H9 (cell line): ENCODE results near the gene LNPK. TPM values are rescaled to one million over a fixed set of nuclear protein-coding genes. Genes with fewer than 3 reads are reported as not detected.

Experiments used
- DNase-seq: peaks from one replicate; pipeline ENCODE4 v3.0.0-alpha.2; 2017
- H2AFZ ChIP-seq: one replicate; pipeline ENCODE4 v1.6.1; 2013; ENCODE audit warnings: mild to moderate bottlenecking, low read length, control low read depth, moderate library complexity
- H2AK5ac ChIP-seq: 2 replicates; pipeline ENCODE4 v1.6.1; 2013; ENCODE audit warnings: low read length, control low read depth, mixed read lengths; ENCODE audit not compliant: insufficient read length
- H2BK120ac ChIP-seq: one replicate; pipeline ENCODE4 v1.6.1; 2013; ENCODE audit warnings: low read depth, mild to moderate bottlenecking, low read length, control low read depth, inconsistent platforms; ENCODE audit not compliant: poor library complexity, severe bottlenecking
- H2BK12ac ChIP-seq: 2 replicates; pipeline ENCODE4 v1.6.1; 2013; ENCODE audit warnings: low read length, control low read depth, mixed read lengths, low read depth; ENCODE audit not compliant: insufficient read length
- H2BK15ac ChIP-seq: 2 replicates; pipeline ENCODE4 v1.6.1; 2013; ENCODE audit warnings: low read depth, low read length, control low read depth
- H2BK20ac ChIP-seq: one replicate; pipeline ENCODE4 v1.6.1; 2013; ENCODE audit warnings: low read depth, mild to moderate bottlenecking, low read length, control low read depth, inconsistent platforms; ENCODE audit not compliant: poor library complexity, severe bottlenecking
- H2BK5ac ChIP-seq: 2 replicates; pipeline ENCODE4 v1.6.1; 2013; ENCODE audit warnings: low read length, control low read depth, mixed read lengths; ENCODE audit not compliant: insufficient read length
- H3K14ac ChIP-seq: 2 replicates; pipeline ENCODE4 v1.6.1; 2013; ENCODE audit warnings: low read length, control low read depth; ENCODE audit not compliant: insufficient read depth
- H3K18ac ChIP-seq: 2 replicates; pipeline ENCODE4 v1.6.1; 2013; ENCODE audit warnings: low read depth, mild to moderate bottlenecking, mixed read lengths, low read length, control low read depth; ENCODE audit not compliant: insufficient read length
- H3K23ac ChIP-seq: 2 replicates; pipeline ENCODE4 v1.6.1; 2013; ENCODE audit warnings: low read length, control low read depth, mixed read lengths, low read depth; ENCODE audit not compliant: insufficient read length
- H3K23me2 ChIP-seq: 2 replicates; pipeline ENCODE4 v1.6.1; 2013; ENCODE audit warnings: low read depth, mild to moderate bottlenecking, mixed read lengths, low read length, control low read depth; ENCODE audit not compliant: insufficient read length, poor library complexity, severe bottlenecking
- H3K27ac ChIP-seq: 2 replicates; pipeline ENCODE4 v1.5.1; 2013; ENCODE audit warnings: low read length, control low read depth, mixed read lengths, low read depth; ENCODE audit not compliant: insufficient read length
- H3K27me3 ChIP-seq: 2 replicates; pipeline ENCODE4 v1.6.1; 2013; ENCODE audit warnings: low read length, control low read depth, inconsistent platforms; ENCODE audit not compliant: insufficient read depth
- H3K4ac ChIP-seq: 2 replicates; pipeline ENCODE4 v1.6.1; 2013; ENCODE audit warnings: low read depth, mild to moderate bottlenecking, control low read depth, inconsistent platforms, low read length, moderate library complexity
- H3K4me1 ChIP-seq: 2 replicates; pipeline ENCODE4 v1.6.1; 2013; ENCODE audit warnings: low read length, control low read depth, inconsistent platforms; ENCODE audit not compliant: insufficient read depth
- H3K4me2 ChIP-seq: 2 replicates; pipeline ENCODE4 v1.6.1; 2013; ENCODE audit warnings: low read length, control low read depth, mixed read lengths; ENCODE audit not compliant: insufficient read length, insufficient read depth
- H3K56ac ChIP-seq: 2 replicates; pipeline ENCODE4 v1.6.1; 2013; ENCODE audit warnings: low read depth, mild to moderate bottlenecking, mixed read lengths, low read length, control low read depth; ENCODE audit not compliant: insufficient read length
- H3K79me1 ChIP-seq: 2 replicates; pipeline ENCODE4 v1.6.1; 2013; ENCODE audit warnings: low read depth, mild to moderate bottlenecking, moderate library complexity, low read length, control low read depth, inconsistent platforms; ENCODE audit not compliant: insufficient read depth, poor library complexity, severe bottlenecking
- H3K79me2 ChIP-seq: 2 replicates; pipeline ENCODE4 v1.6.1; 2013; ENCODE audit warnings: low read length, control low read depth, inconsistent platforms; ENCODE audit not compliant: insufficient read depth
- H3K9ac ChIP-seq: 2 replicates; pipeline ENCODE4 v1.6.1; 2013; ENCODE audit warnings: low read length, control low read depth, mixed read lengths; ENCODE audit not compliant: insufficient read length; ENCODE audit errors: extremely low read depth
- H3K9me3 ChIP-seq: one replicate; pipeline ENCODE4 v1.6.1; 2013; ENCODE audit warnings: low read depth, low read length, inconsistent platforms; ENCODE audit not compliant: control insufficient read depth
- H3T11ph ChIP-seq: one replicate; pipeline ENCODE4 v1.6.1; 2013; ENCODE audit warnings: mild to moderate bottlenecking, low read length, control low read depth, inconsistent platforms
- H4K20me1 ChIP-seq: one replicate; pipeline ENCODE4 v1.6.1; 2013; ENCODE audit not compliant: control insufficient read depth, insufficient read length, insufficient read depth
- H4K5ac ChIP-seq: 2 replicates; pipeline ENCODE4 v1.6.1; 2013; ENCODE audit warnings: low read depth, mild to moderate bottlenecking, mixed read lengths, low read length, control low read depth; ENCODE audit not compliant: insufficient read length
- H4K8ac ChIP-seq: replicated peaks from 2 replicates; pipeline ENCODE4 v1.6.1; 2013; ENCODE audit warnings: low read length, control low read depth, mixed read lengths, low read depth; ENCODE audit not compliant: insufficient read length
- H4K91ac ChIP-seq: 2 replicates; pipeline ENCODE4 v1.6.1; 2013; ENCODE audit warnings: low read depth, mild to moderate bottlenecking, moderate library complexity, mixed read lengths, low read length, control low read depth; ENCODE audit not compliant: insufficient read length
- H3K27ac Mint-ChIP-seq, 3 experiments: 2 replicates in 2 of 3; 3 replicates in 1 of 3; pipeline ENCODE4 v1.8.0; 2020 to 2021; ENCODE audit warnings: mixed read lengths in 3 of 3, mild to moderate bottlenecking in 1 of 3, moderate library complexity in 1 of 3
- H3K27me3 Mint-ChIP-seq: 2 replicates; pipeline ENCODE4 v1.8.0; 2021; ENCODE audit warnings: low read depth, mild to moderate bottlenecking, moderate library complexity, mixed read lengths
- H3K36me3 Mint-ChIP-seq, 3 experiments: 2 replicates in 2 of 3; 3 replicates in 1 of 3; pipeline ENCODE4 v1.8.0; 2020 to 2021; ENCODE audit warnings: low read depth in 3 of 3, mixed read lengths in 3 of 3; ENCODE audit not compliant: insufficient read depth in 1 of 3
- H3K4me1 Mint-ChIP-seq, 2 experiments: 2 replicates each; pipeline ENCODE4 v1.8.0; 2020; ENCODE audit warnings: mixed read lengths in 2 of 2
- H3K4me3 Mint-ChIP-seq, 2 experiments: 2 replicates in 1 of 2; 3 replicates in 1 of 2; pipeline ENCODE4 v1.8.0; 2020 to 2021; ENCODE audit warnings: mild to moderate bottlenecking in 2 of 2, mixed read lengths in 2 of 2, moderate library complexity in 1 of 2
- H3K9me3 Mint-ChIP-seq, 2 experiments: 2 replicates in 1 of 2; 3 replicates in 1 of 2; pipeline ENCODE4 v1.8.0; 2020; ENCODE audit warnings: mild to moderate bottlenecking in 2 of 2, mixed read lengths in 2 of 2, moderate library complexity in 1 of 2
- CTCF ChIP-seq: fragments of 200-600 bp; sonication (generic); conservative IDR thresholded peaks from 3 replicates; pipeline ENCODE4 v1.8.0; 2021; ENCODE audit warnings: antibody characterized with exemption, mild to moderate bottlenecking
- WGBS: extraction: QIAGEN DNeasy Blood & Tissue Kit; methylation state at CpG from one replicate; pipeline ENCODE4 v1.1.7; 2013; ENCODE audit warnings: missing lambda C conversion rate, low lambda C conversion rate, mixed read lengths; ENCODE audit not compliant: insufficient read length; ENCODE audit errors: extremely low coverage; 5-methylcytosine and 5-hydroxymethylcytosine counted together
- total RNA-seq: library from RNA; stranded (reverse); gene quantifications from 2 replicates; pipeline ENCODE4 v1.2.1, GENCODE V29; 2021

LNPK gene
- total RNA-seq, 1 experiment from 2014 or later, result 8.5 TPM

- Histone ChIP-seq H3K9ac (no peak overlapping the region), H3K4me2 (no peak overlapping the region), H3K27ac (no peak overlapping the region), H3K4me1 (no peaks in the 10 kb centered on the region), H4K20me1 (no peaks in the 10 kb centered on the region), H2BK12ac (no peak overlapping the region), H2AFZ (no peak overlapping the region), H2BK20ac (no peak overlapping the region), H4K91ac (no peak overlapping the region), H3K18ac (no peak overlapping the region), H3K56ac (no peak overlapping the region), H3K79me2 (no peaks in the 10 kb centered on the region), H2AK5ac (no peak overlapping the region), H2BK120ac (no peak overlapping the region), H3T11ph (no peak overlapping the region), H2BK15ac (no peak overlapping the region), H3K14ac (no peak overlapping the region), H3K23ac (no peak overlapping the region), H2BK5ac (no peak overlapping the region), H4K5ac (no peak overlapping the region), H3K4ac (no peak overlapping the region), H4K8ac (no peak overlapping the region), H3K9me3 (no peaks in the 10 kb centered on the region), H3K27me3 (no peaks in the 10 kb centered on the region), H3K23me2 (no peaks in the 10 kb centered on the region), H3K79me1 (no peaks in the 10 kb centered on the region)
- peaks cover 0 to 2% (median 0%) of the 10 kb centered on the region in 3 experiments; a peak in 2 of 7 replicates for H3K36me3 Mint-ChIP-seq
- WGBS, result no CpG with 5 or more reads among the region's 1 CpG
- H3K9me3 Mint-ChIP-seq, result no peaks in the 10 kb centered on the region
- no peak overlapping the region for H3K4me3 Mint-ChIP-seq
- no peak for DNase-seq
- TF ChIP-seq CTCF, result no peak
- no peak overlapping the region for H3K27ac Mint-ChIP-seq
- H3K27me3 Mint-ChIP-seq, result no peaks in the 10 kb centered on the region
- H3K4me1 Mint-ChIP-seq, result no peaks in the 10 kb centered on the region
These were observed 53.9 kb downstream of the LNPK start for GRCh38 chr2:175948191-175948590.
